GM18517 (cell line): ENCODE data around the gene STRADB.
"Not testable (repeated sequence)": the region's sequence is repeated elsewhere in the genome, so short reads cannot be mapped to it uniquely, and the experiment has no call there.

Experiments
- ATAC-seq: cut with Tn5 transposase; IDR thresholded peaks from one replicate; pipeline ENCODE4 v1.9.1; 2021; ENCODE audit warnings: mild to moderate bottlenecking, moderate library complexity; ENCODE audit not compliant: unreplicated experiment

The STRADB gene

GRCh38 chr2:201465524-201465971 is 14.0 kb downstream of the STRADB start:
- no peak for ATAC-seq

GRCh38 chr2:201466050-201466675 is 14.6 kb downstream of the STRADB start:
- ATAC-seq = no peak

GRCh38 chr2:201467666-201468065 is 16.1 kb downstream of the STRADB start:
- no peak for ATAC-seq

GRCh38 chr2:201470821-201471731 is 19.5 kb downstream of the STRADB start:
- no peak for ATAC-seq

- ATAC-seq = no peak
Measured at GRCh38 chr2:201471732-201472393, 20.3 kb downstream of the STRADB start.

DNA sequence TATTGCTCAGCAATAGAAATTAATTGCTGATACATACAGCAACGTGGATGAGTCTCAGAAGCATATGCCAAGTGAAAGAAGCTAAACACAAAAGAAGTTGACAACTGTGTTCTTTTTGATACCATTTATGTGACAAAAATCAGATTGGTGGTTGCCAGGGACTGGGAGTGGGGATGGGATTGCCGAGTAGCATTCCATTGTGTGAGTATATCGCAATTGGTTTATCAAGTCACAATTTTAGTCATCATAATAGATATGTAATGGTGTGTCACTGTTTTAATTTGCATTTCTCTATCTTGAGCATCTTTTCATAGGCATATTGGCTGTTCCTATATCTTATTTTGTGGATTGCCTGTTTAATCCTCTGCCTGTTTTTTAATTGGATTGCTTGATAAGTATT is 20.9 kb downstream of the STRADB start:
- ATAC-seq = no peak

DNA sequence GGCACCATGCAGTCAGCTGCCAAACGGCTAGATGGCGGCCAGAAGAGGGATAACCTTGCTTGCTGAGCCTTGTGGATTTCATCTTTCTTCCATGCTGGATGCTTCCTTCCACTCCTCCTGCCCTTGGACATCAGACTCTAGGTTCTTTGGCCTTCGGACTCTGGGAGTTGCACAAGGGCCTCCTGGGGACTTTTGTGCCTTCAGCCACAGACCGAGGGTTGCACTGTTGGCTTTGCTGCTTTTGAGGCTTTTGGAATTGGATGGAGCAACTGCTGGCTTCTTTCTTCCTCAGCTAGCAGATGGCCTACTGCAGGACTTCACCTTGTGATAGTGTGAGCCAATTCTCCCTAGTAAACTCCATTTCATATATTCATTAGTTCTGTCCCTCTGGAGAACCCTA is 31.0 kb downstream of the STRADB start:
- ATAC-seq = no peak

- no peak for ATAC-seq
Measured at GRCh38 chr2:201483342-201483741, 31.8 kb downstream of the STRADB start.

DNA sequence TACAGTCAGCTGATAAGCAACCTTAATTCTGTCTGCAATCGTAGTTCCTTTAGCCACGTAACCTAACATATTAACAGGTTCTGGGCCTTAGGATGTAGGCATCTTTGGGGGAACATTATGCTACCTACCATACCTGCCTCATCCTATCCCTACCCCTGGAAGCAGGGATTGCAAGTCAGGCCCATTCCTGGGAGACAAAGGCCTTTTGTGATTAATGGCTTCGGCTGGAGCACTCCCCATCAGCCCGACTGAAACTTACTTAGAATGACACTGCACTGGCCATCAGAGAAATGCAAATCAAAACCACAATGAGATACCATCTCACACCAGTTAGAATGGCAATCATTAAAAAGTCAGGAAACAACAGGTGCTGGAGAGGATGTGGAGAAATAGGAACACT is 32.2 kb downstream of the STRADB start:
- not testable (repeated sequence) for ATAC-seq

DNA sequence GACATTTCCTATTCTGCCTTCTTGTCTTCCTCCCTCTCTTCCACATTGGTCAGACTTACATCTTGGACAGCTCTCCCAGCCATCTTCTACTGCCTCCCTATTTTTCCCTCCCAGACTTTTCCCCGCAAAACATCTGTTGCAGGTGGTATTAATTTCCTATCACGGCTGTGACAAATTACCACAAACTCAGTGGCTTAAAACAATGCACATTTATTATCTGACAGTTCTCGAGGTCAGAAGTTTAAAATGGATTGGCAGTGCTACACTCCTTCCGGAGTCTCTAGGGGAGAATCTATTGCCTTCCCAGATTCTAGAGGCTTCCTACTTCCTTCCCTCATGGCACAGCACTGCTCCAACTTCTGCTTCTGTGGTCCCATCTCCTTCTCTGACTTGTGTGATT is 33.3 kb downstream of the STRADB start:
- ATAC-seq = no peak

GRCh38 chr2:201490291-201490690 is 38.8 kb downstream of the STRADB start:
- no peak for ATAC-seq

- ATAC-seq = no peak
Measured at GRCh38 chr2:201496785-201497184, 45.2 kb downstream of the STRADB start.

DNA sequence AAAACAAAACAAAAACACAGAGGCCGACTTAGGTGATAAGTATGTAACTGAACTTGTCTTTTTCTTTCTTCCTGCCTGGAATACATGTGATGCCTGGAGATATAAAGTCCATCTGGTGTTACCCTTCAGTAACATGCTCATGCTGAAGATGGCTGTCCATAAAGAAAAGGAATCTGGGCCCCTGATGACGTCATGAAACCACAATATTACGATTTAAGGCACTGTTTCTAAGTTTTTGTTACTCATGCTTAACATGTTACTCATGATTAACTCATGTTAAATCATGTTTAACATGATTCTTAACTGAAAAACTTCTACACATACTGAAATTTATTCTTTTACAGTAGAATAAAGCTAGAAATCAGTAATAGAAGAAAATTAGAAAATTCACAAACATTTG is 49.0 kb downstream of the STRADB start:
- ATAC-seq = no peak

GRCh38 chr2:201502713-201503112 is 51.2 kb downstream of the STRADB start:
- no peak for ATAC-seq

DNA sequence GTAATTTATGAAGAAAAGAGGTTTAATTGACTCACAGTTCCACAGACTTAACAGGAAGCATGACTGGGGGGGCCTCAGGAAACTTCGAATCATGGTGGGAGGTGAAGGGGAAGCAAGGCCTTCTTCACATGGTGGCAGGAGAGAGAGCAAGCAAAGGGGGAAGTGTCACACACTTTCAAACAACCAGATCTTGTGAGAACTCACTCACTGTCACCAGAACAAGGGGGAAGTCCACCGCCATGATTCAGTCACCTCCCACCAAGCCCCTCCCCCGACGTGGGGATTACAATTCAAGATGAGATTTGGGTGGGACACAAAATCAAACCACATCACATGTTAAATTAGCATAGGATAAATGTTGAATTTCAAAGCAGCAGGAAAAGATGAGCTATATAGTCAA is 56.2 kb downstream of the STRADB start:
- no peak for ATAC-seq

DNA sequence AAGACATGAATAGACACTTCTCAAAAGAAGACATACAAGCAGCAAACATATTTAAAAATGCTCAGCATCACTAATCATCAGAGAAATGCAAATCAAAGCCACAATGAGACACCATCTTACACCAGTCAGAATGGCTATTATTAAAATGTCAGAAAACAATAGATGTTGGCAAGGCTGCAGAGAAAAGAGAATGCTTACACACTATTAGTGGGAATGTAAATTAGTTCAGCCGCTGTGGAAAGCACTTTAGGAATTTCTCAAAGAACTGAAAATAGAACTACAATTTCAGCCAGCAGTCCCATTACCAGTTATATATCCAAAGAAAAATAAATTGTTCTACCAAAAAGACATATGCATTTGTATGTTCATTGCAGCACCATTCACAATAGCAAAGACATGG is 61.7 kb downstream of the STRADB start:
- no peak for ATAC-seq

GRCh38 chr2:201515573-201516246 is 64.2 kb downstream of the STRADB start:
- no peak for ATAC-seq

- no peak for ATAC-seq
Measured at GRCh38 chr2:201517094-201517493, 65.6 kb downstream of the STRADB start.

DNA sequence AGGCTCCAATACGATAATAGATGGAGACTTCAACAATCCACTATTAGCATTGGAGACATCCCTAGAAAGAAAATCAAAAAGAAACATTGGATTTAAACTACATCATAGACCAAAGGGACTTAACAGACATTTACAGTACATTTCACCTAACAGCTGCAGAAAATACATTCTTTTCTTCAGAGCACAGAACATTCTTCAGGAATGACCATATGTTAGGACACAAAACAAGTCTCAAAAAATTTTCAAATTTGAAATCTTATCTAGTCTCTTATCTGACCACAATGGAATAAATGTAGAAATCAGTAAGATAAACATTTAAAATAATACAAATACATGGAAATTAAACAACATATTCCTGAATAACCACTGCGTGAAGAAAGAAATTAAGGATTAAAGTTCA is 68.7 kb downstream of the STRADB start:
- no peak for ATAC-seq

GRCh38 chr2:201522965-201523364 is 71.4 kb downstream of the STRADB start:
- ATAC-seq = no peak

GRCh38 chr2:201523506-201523905 is 72.0 kb downstream of the STRADB start:
- no peak for ATAC-seq
